Renal cortex interstitium (tissue), 11 donors: ENCODE measurements around the gene ACP3. TPM values are rescaled to one million over a fixed set of nuclear protein-coding genes. Genes with fewer than 3 reads are reported as not detected.
"Not testable (repeated sequence)": the region's sequence is repeated elsewhere in the genome, so short reads cannot be mapped to it uniquely, and the experiment has no call there.

Experiments
- DNase-seq, 11 donors: peaks; one replicate each; pipeline ENCODE4 v3.0.0-alpha.2; 2013; ENCODE audit warnings: low read depth in 9 of 11, low spot score in 4 of 11; ENCODE audit errors: extremely low read depth in 1 of 11
- polyA plus RNA-seq, 3 donors: library from polyadenylated mRNA; unstranded; fragments of 120-200 nt; gene quantifications; one replicate each; pipeline ENCODE4 v1.2.1, GENCODE V29; 2013; ENCODE audit not compliant: insufficient read length in 3 of 3

Gene ACP3
- polyA plus RNA-seq, 3 donors: 58.6 to 105 (median 62.6) TPM

DNA sequence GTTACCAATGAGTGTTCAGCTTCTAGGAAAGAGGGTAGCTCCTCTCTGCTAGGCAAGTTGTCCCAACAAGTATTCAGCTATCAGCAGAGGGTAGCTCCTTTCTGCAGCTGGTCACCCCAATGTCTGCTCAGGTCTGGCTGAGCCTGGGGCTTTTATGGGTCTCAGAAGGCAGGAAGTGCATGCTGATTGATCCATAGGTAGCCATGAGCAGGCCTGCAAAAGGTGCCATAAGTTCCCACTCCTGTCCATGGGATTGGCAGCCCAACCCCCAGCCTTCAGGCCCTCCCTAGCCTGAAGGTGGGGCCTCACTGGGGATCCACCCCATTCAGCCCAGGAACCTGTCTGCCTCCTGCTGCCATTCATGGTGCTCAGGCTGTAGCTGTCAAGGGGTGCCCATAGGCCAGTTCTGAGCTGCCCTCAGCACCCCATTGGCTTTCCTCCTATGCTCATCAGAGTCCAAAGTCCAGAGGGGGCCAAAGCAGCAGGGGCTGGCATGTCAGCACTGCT lies 65.5 kb downstream of the ACP3 start:
- DNase-seq: no peak

- DNase-seq: no peak
Measured at GRCh38 chr3:132386259-132386658, 69.1 kb downstream of the ACP3 start.

GRCh38 chr3:132392675-132393074 lies 75.5 kb downstream of the ACP3 start:
- not testable (repeated sequence) for DNase-seq

- DNase-seq: peak in 4 of 11 donors; percentile 17 to 39 (median 24)
Measured at GRCh38 chr3:132394320-132394719, 77.1 kb downstream of the ACP3 start.

GRCh38 chr3:132395126-132395525 lies 77.9 kb downstream of the ACP3 start:
- no peak for DNase-seq

- no peak for DNase-seq
Measured at GRCh38 chr3:132396255-132396654, 79.0 kb downstream of the ACP3 start.

- DNase-seq: not testable (repeated sequence)
Measured at GRCh38 chr3:132396776-132397175, 79.6 kb downstream of the ACP3 start.

DNA sequence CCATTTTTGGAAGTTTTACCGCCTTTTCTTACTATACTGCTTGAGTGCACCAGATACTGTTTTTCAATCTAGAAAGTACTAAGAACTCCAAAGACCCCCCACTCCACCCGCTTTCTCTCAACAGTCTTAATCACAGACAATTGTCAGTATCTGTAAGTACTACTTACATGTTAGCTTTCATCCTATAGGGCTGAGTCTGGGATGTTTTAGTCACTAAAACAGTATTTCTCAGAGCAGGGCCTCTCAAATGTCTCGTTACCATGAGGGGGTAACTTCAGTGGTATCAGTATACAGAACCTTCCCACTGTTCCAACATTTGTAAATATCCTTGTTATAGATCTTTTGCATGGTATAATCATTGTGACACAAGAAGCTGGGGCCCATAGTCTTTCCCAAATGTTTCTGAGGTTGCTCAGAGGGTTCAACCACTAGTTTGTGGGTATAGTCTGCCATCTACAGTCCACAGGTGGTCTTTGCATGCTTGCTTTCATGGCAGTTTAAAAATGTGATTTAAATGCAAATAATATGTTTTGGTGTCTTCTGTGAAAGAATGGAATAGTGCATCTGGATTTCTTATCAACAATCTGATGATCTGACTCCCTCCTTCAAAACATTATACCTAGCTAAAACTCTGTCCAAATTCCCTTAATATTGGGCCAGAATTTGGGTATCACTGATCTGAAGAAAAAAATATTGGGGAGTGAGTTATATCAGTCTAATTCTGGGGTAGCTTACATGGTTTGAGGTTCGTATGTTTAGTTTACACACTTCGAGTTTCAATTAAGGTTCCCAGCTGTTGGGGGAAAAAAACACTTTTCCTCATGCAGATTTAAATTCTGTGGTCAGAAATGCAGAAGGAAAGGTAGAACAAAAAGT lies 82.1 kb downstream of the ACP3 start:
- peak in 5 of 11 donors; percentile 13 to 38 (median 35) for DNase-seq

DNA sequence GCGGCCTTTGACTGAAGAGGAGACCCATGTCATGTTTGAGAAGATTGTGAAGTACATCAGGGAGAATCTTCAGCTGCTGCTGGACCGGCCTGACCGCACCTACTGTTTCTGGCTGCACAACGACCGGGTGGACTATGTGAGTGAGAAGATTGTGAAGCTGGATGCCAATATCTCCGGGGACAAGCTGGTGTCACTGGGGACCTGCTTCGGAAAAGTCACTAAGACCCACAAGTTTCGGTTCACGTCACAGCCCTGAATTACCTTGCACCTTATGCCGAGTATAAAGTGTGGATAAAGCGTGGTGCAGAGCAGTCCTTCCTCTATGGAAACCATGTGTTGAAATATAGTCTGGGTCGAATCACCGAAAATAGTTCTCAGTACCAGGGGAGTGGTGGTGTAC lies 84.0 kb downstream of the ACP3 start:
- no peak for DNase-seq

DNA sequence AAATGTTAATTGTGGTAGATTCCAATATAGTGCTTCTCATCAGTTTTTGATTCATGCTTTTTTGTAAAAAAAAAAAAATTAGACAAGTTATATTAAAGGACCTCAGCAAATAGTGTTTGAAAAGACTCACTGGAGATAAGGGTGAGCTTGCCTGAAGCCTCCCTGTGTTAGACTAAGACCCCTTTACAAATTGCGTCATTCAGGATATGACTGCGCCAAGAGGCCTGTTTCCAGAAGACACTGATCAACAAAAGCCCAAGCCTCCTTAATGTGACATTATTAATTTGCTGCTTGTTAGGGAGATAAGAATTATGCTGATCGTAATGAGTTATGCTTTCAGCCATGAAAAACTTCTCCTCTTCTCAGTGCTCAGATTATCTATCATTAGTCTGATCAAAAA lies 87.1 kb downstream of the ACP3 start:
- no peak for DNase-seq

DNA sequence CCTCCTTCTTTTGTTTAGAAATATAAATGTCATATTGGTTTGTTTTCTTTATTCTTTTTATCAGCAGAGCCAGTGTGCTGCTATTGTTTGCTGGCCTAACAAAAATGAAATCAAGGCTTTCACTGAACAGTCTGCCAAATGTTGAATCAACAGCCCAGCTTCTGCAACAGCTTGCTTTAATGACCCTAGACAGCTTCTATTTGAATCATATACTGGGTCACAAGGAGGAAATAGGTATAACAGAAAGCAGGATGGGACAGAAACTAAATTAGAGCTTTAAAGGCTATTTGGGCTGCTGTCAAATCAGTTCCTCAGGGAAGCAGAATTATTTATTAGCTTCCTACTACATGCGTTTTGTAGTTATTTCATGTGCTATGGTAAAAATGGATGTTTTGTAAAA lies 88.0 kb downstream of the ACP3 start:
- DNase-seq: peak in 2 of 11 donors; percentile 6 to 12

GRCh38 chr3:132405609-132406299 lies 88.5 kb downstream of the ACP3 start:
- no peak for DNase-seq

DNA sequence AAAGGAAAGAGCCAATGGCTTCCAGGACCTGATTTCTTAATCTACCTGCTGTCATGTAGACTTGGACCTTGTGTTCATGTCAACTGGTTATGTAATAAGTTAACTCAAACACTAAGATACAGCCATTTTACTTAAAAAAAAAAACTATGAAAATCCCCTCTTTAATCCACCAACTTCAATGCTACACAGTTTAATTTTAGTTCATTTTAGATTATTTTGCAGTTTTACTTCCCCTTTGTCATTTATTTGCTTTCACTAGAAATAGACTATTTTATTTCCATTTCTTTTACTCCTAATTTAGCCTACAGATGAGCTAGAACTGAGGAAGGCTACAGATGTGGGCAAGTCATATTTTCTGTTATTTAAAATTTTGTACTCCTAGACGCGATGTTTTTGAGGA lies 89.4 kb downstream of the ACP3 start:
- DNase-seq: no peak

- DNase-seq: no peak
Measured at GRCh38 chr3:132407025-132407424, 89.8 kb downstream of the ACP3 start.

Other genes starting within 250 kb of the ACP3 start
- 10 to 100 TPM; 44.2 to 50.0 (median 49.6) TPM for gene DNAJC13, start 100.1 kb downstream of the ACP3 start, polyA plus RNA-seq